Measurements from ENCODE around the gene ANGPTL8. TPM values are rescaled to one million over a fixed set of nuclear protein-coding genes. Genes with fewer than 3 reads are reported as not detected.

The ANGPTL8 gene
- total RNA-seq = not detected

- no peaks in the 10 kb centered on the region for H3K27me3 ChIP-seq (replicated peaks; ENCODE audit: insufficient read depth)
- H3K4me3 ChIP-seq = no peak within 1 kb of the TSS
- ATAC-seq (ENCODE audit: insufficient number of reproducible peaks, low FRiP score, low read depth) (no peak), DNase-seq (ENCODE audit: low spot score) (no peak)
- no peak for TF ChIP-seq CTCF (IDR thresholded peaks at IDR 0.05)
- H3K36me3 ChIP-seq = peaks cover 10% of the 10 kb centered on the region
- peaks cover 0 to 5% of the 10 kb centered on the region in 2 donors for H3K4me1 ChIP-seq (ENCODE audit: control insufficient read depth in 1 of 2, low read depth in 2 of 2)
- H3K9me3 ChIP-seq = no peaks in the 10 kb centered on the region
- no peak within 1 kb of the TSS for H3K27ac ChIP-seq
Observed at GRCh38 chr19:11239377-11240000, at the start of gene ANGPTL8. TSS of gene ANGPTL8 (plus strand) at chr19:11239619. CDS start at chr19:11239638, 19 bp downstream.

- Histone ChIP-seq H3K4me3 (peak overlapping the region; percentile 4), H3K9me3 (no peaks in the 10 kb centered on the region), H3K27ac (peak overlapping the region; percentile 89 to 95), H3K27me3 (replicated peaks; ENCODE audit: insufficient read depth) (no peaks in the 10 kb centered on the region), H3K36me3 (peaks cover 28% of the 10 kb centered on the region), H3K4me1 (ENCODE audit: control insufficient read depth in 1 of 2, low read depth in 2 of 2) (peaks cover 59 to 98% of the 10 kb centered on the region in 2 donors)
- ATAC-seq (ENCODE audit: insufficient number of reproducible peaks, low FRiP score, low read depth) = no peak
- TF ChIP-seq CTCF (IDR thresholded peaks at IDR 0.05) = no peak
- no peak for DNase-seq (ENCODE audit: low spot score)
Observed at GRCh38 chr19:11190501-11190900, 48.9 kb upstream of the ANGPTL8 start.

- Histone ChIP-seq H3K9me3 (no peaks in the 10 kb centered on the region), H3K36me3 (peaks cover 28% of the 10 kb centered on the region), H3K27me3 (replicated peaks; ENCODE audit: insufficient read depth) (no peaks in the 10 kb centered on the region), H3K27ac (peak overlapping the region; percentile 89 to 95), H3K4me1 (ENCODE audit: control insufficient read depth in 1 of 2, low read depth in 2 of 2) (peaks cover 55 to 92% of the 10 kb centered on the region in 2 donors), H3K4me3 (peak overlapping the region; percentile 4)
- peak; percentile 65 for DNase-seq (ENCODE audit: low spot score)
- ATAC-seq (ENCODE audit: insufficient number of reproducible peaks, low FRiP score, low read depth) = peak; percentile 48
- no peak for TF ChIP-seq CTCF (IDR thresholded peaks at IDR 0.05)
Observed at GRCh38 chr19:11191273-11191755, 48.1 kb upstream of the ANGPTL8 start.

GRCh38 chr19:11191934-11192333, 47.5 kb upstream of the ANGPTL8 start:
- no peaks in the 10 kb centered on the region for H3K9me3 ChIP-seq
- no peaks in the 10 kb centered on the region for H3K27me3 ChIP-seq (replicated peaks; ENCODE audit: insufficient read depth)
- H3K4me3 ChIP-seq = no peak overlapping the region
- H3K27ac ChIP-seq = peak overlapping the region; percentile 89 to 95
- DNase-seq (ENCODE audit: low spot score) (no peak), ATAC-seq (ENCODE audit: insufficient number of reproducible peaks, low FRiP score, low read depth) (no peak)
- peaks cover 28% of the 10 kb centered on the region for H3K36me3 ChIP-seq
- TF ChIP-seq CTCF (IDR thresholded peaks at IDR 0.05) = no peak
- peaks cover 51 to 86% of the 10 kb centered on the region in 2 donors for H3K4me1 ChIP-seq (ENCODE audit: control insufficient read depth in 1 of 2, low read depth in 2 of 2)

GRCh38 chr19:11192957-11193939, 46.2 kb upstream of the ANGPTL8 start:
- no peak for DNase-seq (ENCODE audit: low spot score)
- Histone ChIP-seq H3K4me3 (peak overlapping the region; percentile 99), H3K9me3 (no peaks in the 10 kb centered on the region), H3K4me1 (ENCODE audit: control insufficient read depth in 1 of 2, low read depth in 2 of 2) (peaks cover 47 to 78% of the 10 kb centered on the region in 2 donors), H3K27ac (peak overlapping the region; percentile 95 to 99), H3K36me3 (peaks cover 22% of the 10 kb centered on the region), H3K27me3 (replicated peaks; ENCODE audit: insufficient read depth) (no peaks in the 10 kb centered on the region)
- TF ChIP-seq CTCF (IDR thresholded peaks at IDR 0.05) = no peak
- ATAC-seq (ENCODE audit: insufficient number of reproducible peaks, low FRiP score, low read depth) = no peak

Measured in thoracic aorta (tissue), 2 donors.